Prostate gland (tissue), 2 donors: Measurements from ENCODE around the gene RBBP7. TPM values are rescaled to one million over a fixed set of nuclear protein-coding genes. Genes with fewer than 3 reads are reported as not detected.

ENCODE experiments used
- DNase-seq: peaks from one replicate; pipeline ENCODE4 v3.0.0-alpha.2; 2019; ENCODE audit warnings: low spot score
- H3K27ac ChIP-seq, 2 donors: fragments of 200-600 bp; sonication (generic); 2 replicates each; pipeline ENCODE4 v1.5.1; 2017 to 2019
- H3K27me3 ChIP-seq: fragments of 200-600 bp; sonication (generic); replicated peaks from 2 replicates; pipeline ENCODE4 v1.5.1; 2019; ENCODE audit not compliant: insufficient read depth
- H3K36me3 ChIP-seq, 2 donors: fragments of 200-600 bp; sonication (generic); 1 replicate in 1 of 2; 2 replicates in 1 of 2; pipeline versions ENCODE4 v1.5.1 to v1.8.1; 2017 to 2019
- H3K4me1 ChIP-seq: fragments of 200-600 bp; sonication (generic); replicated peaks from 2 replicates; pipeline ENCODE4 v1.5.1; 2019
- H3K4me3 ChIP-seq, 2 donors: fragments of 200-600 bp; sonication (generic); 2 replicates each; pipeline ENCODE4 v1.5.1; 2017 to 2019
- H3K9me3 ChIP-seq: fragments of 200-600 bp; sonication (generic); 2 replicates; pipeline ENCODE4 v1.5.1; 2017
- CTCF ChIP-seq, 4 experiments: fragments of 200-600 bp in 2 of 4; fragments of 450-650 bp in 2 of 4; sonication (generic) in 2 of 4; IDR thresholded peaks; 1 replicate in 3 of 4; 2 replicates in 1 of 4; pipeline ENCODE4 v1.5.1; 2016 to 2019; ENCODE audit warnings: antibody characterized with exemption in 4 of 4, mild to moderate bottlenecking in 2 of 4, moderate library complexity in 2 of 4
- POLR2A ChIP-seq: fragments of 450-650 bp; IDR thresholded peaks from one replicate; pipeline ENCODE4 v1.6.1; 2016; ENCODE audit warnings: antibody characterized with exemption, mild to moderate bottlenecking
- POLR2AphosphoS5 ChIP-seq: sonication (generic); formaldehyde crosslinking; IDR thresholded peaks from one replicate; pipeline ENCODE4 v1.6.1; 2017; ENCODE audit warnings: antibody characterized with exemption
- WGBS: methylation state at CpG from one replicate; pipeline ENCODE4 v1.1.5; 2018; 5-methylcytosine and 5-hydroxymethylcytosine counted together
- intact Hi-C: fragments of 100-400 bp; cut with DNase I; formaldehyde crosslinking; loops from one replicate; pipeline ENCODE4 v1.14.2; 2022
- total RNA-seq, 2 donors: library from RNA; depleted of rRNA; stranded (reverse); fragments of >200 nt; gene quantifications; one replicate each; pipeline ENCODE4 v1.1.0, GENCODE V29; 2016

Gene RBBP7
- total RNA-seq, 2 donors from 2014 or later, result 88.0 to 256 TPM

GRCh38 chrX:16885628-16886027 lies 15.5 kb upstream of the RBBP7 start:
- no peaks in the 10 kb centered on the region for H3K4me1 ChIP-seq
- WGBS, result 100% methylated on average over 1 of the region's 1 CpG

GRCh38 chrX:16883487-16883804 lies 13.3 kb upstream of the RBBP7 start:
- Histone ChIP-seq H3K36me3 (no peaks in the 10 kb centered on the region), H3K4me1 (no peaks in the 10 kb centered on the region), H3K9me3 (no peaks in the 10 kb centered on the region), H3K4me3 (no peak overlapping the region), H3K27me3 (no peaks in the 10 kb centered on the region), H3K27ac (no peak overlapping the region)
- TF ChIP-seq POLR2AphosphoS5 (no peak), CTCF (IDR thresholded peaks at IDR 0.05) (no peak), POLR2A (no peak)
- 75% methylated on average over 3 of the region's 3 CpGs for WGBS
- no peak for DNase-seq
- intact Hi-C loops, result loop anchor here (5.0 kb wide), 2 partner anchors 46 to 809 kb away; no protein-coding TSS in a partner anchor

More at GRCh38 chrX:16885628-16886027, 15.5 kb upstream of the RBBP7 start:
- Histone ChIP-seq H3K27ac (no peak overlapping the region), H3K36me3 (no peaks in the 10 kb centered on the region), H3K27me3 (no peaks in the 10 kb centered on the region), H3K4me3 (no peak overlapping the region), H3K9me3 (no peaks in the 10 kb centered on the region)
- no peak for DNase-seq
- TF ChIP-seq POLR2A, result no peak
- TF ChIP-seq CTCF (IDR thresholded peaks at IDR 0.05), result no peak
- no peak for TF ChIP-seq POLR2AphosphoS5
- intact Hi-C loops, result loop anchor here (5.0 kb wide), 1 partner anchor 157 kb away; no protein-coding TSS in a partner anchor

- peak; percentile 36 for DNase-seq
- peak; percentile 5 for TF ChIP-seq POLR2AphosphoS5
- peak; percentile 12 to 63 (median 50) for TF ChIP-seq CTCF (IDR thresholded peaks at IDR 0.05)
- TF ChIP-seq POLR2A, result no peak
- Histone ChIP-seq H3K9me3 (no peaks in the 10 kb centered on the region), H3K36me3 (no peaks in the 10 kb centered on the region), H3K27ac (peak overlapping the region; percentile 69 to 75), H3K27me3 (no peaks in the 10 kb centered on the region), H3K4me3 (peak overlapping the region; percentile 25 to 36), H3K4me1 (no peaks in the 10 kb centered on the region)
- intact Hi-C loops, result loop anchor here (5.0 kb wide), 2 partner anchors 46 to 809 kb away; no protein-coding TSS in a partner anchor
- 0% methylated on average over 27 of the region's 27 CpGs for WGBS
Measured at GRCh38 chrX:16882702-16883486, 12.7 kb upstream of the RBBP7 start.

- intact Hi-C loops, result loop anchor here (5.0 kb wide), 2 partner anchors 45 to 810 kb away; no protein-coding TSS in a partner anchor
- Histone ChIP-seq H3K4me1 (no peaks in the 10 kb centered on the region), H3K9me3 (no peaks in the 10 kb centered on the region), H3K27me3 (no peaks in the 10 kb centered on the region), H3K27ac (peak overlapping the region; percentile 69 to 75), H3K4me3 (peak overlapping the region; percentile 25 to 36), H3K36me3 (no peaks in the 10 kb centered on the region)
- peak; percentile 27 for DNase-seq
- WGBS, result 0% methylated on average over 7 of the region's 7 CpGs
- peak; percentile 7 for TF ChIP-seq POLR2AphosphoS5
- no peak for TF ChIP-seq CTCF (IDR thresholded peaks at IDR 0.05)
Measured at GRCh38 chrX:16882169-16882568, 12.0 kb upstream of the RBBP7 start.

GRCh38 chrX:16876696-16877095 lies 6.5 kb upstream of the RBBP7 start:
- no peaks in the 10 kb centered on the region for H3K4me1 ChIP-seq
- H3K27me3 ChIP-seq, result no peaks in the 10 kb centered on the region
- H3K4me3 ChIP-seq, result no peak overlapping the region
- no peaks in the 10 kb centered on the region for H3K36me3 ChIP-seq
- TF ChIP-seq POLR2AphosphoS5 (no peak), POLR2A (no peak)
- WGBS, result 67% methylated on average over 1 of the region's 1 CpG
- H3K27ac ChIP-seq, result no peak overlapping the region
- H3K9me3 ChIP-seq, result no peaks in the 10 kb centered on the region
- DNase-seq, result no peak
- intact Hi-C loops, result no loop called here
